Posterior vena cava (tissue), 2 donors: ENCODE data around the gene XPO1. TPM values are rescaled to one million over a fixed set of nuclear protein-coding genes. Genes with fewer than 3 reads are reported as not detected.
"Not testable (repeated sequence)": the region's sequence is repeated elsewhere in the genome, so short reads cannot be mapped to it uniquely, and the experiment has no call there.

Source experiments
- DNase-seq: peaks from one replicate; pipeline ENCODE4 v3.0.0-alpha.2; 2020; ENCODE audit warnings: low spot score
- intact Hi-C, 2 donors: fragments of 100-400 bp; cut with DNase I; formaldehyde crosslinking; loops; one replicate each; pipeline versions ENCODE4 v1.14.1 to v1.14.2; 2022 to 2023
- total RNA-seq, 2 donors: library from RNA; stranded (reverse); fragmentation: NEBNext Ultra II Directional; extraction: Animal tissue kit (Norgen Biotek cat#: 25700); gene quantifications; one replicate each; pipeline ENCODE4 v1.2.1, GENCODE V29; 2021
- donor health status: DM: yes; HTN: yes; CAD: no.
- donor health status: DM: yes; HTN: yes; CAD: no.

Gene XPO1
- total RNA-seq, 2 donors from 2014 or later, result 78.4 to 136 TPM

DNA sequence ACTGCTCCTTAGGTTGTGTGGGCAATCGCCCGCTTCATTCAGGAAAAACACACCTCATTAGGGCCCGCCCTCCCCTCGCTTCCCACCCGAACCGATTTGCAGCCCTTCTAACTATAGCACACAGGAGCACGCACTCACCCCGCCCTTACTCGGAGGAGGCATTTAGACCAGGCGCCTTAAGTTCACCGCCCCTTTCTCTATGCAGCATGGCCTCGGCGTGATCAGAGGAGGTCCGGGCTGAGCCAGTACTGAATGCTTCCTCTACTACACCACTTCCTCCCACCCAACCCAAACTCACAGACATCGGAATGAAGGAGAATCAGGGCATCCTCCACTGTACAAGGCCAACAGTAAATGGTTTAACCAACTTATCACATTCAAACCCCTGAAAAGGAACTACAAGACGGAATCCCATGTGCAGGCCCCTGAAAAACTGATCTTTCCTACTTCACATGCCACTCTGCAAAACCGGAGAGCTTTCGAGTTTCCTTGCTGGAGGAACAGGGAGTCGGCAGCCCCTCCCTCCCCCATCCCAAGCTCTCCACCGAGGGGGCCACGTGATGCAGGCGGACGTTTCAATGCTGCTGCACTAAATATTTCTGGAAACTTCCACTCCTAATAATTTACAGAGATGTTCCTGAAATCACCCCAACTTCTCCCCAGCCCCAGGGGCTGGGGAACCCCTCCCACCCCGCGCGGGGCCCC, 1.4 kb downstream of the XPO1 start:
- intact Hi-C loops, result loop anchor here in 1 of 2 donors (10.0 kb wide), 1 partner anchor 228 kb away; no protein-coding TSS in a partner anchor
- DNase-seq, result peak; percentile 93

DNA sequence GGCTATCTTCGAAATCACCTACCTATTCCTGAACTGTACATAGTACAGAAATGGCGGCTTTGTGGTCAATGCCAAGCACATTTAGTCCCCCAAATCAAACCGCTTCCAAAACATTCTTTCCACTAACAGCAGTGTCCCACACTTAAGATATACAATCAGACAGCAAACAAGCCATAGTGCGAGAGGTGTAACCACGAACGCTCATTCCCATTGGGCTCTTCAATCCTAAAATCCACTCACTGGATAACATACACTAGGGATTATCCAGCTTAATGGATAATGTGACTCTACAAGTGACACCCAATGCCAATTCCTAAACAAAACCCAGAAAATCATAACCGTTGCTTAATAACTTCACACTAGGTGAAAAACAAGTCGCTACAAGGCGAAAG, 2.0 kb downstream of the XPO1 start:
- DNase-seq, result no peak
- intact Hi-C loops, result loop anchor here in 1 of 2 donors (10.0 kb wide), 1 partner anchor 229 kb away; no protein-coding TSS in a partner anchor

DNA sequence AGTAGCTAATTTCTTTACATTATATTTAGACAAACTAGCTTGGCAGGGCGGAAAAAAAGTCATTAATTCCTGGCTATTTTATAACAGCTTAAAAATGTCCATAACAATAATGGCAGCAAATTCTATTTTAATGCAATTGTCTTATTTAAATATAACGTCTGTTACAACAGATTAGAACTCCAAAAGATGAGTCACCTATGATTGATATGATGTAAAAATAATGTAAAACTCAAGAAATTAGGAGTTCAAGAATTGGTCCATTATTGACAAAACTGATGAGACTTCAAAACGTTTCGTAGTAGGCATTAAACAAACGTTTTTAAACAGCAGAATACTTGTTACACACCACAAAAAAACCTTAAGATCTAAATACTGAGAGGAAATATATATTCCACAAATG, 2.7 kb downstream of the XPO1 start:
- DNase-seq, result no peak
- intact Hi-C loops, result loop anchor here in 1 of 2 donors (10.0 kb wide), 1 partner anchor 229 kb away; no protein-coding TSS in a partner anchor

DNA sequence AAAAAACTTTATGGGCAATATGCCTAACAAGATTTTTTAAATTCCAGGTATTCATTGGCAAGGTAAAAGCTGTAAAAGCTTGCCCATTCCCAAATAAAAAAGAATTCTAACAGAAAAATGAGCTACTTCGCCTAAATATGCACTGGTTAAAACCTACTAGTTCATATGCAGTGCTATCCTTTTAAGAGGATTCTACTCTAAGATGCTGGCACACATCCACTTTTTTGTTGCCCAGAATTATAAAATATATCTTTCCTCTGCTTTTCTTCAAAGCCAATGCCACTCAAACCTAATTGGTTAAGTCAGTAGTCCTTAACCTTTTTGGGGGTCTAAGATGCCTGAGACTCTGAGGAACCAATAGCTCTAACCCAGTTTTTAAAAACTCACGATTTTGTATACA, 3.2 kb downstream of the XPO1 start:
- no peak for DNase-seq
- intact Hi-C loops, result loop anchor here in 1 of 2 donors (10.0 kb wide), 1 partner anchor 230 kb away; no protein-coding TSS in a partner anchor

DNA sequence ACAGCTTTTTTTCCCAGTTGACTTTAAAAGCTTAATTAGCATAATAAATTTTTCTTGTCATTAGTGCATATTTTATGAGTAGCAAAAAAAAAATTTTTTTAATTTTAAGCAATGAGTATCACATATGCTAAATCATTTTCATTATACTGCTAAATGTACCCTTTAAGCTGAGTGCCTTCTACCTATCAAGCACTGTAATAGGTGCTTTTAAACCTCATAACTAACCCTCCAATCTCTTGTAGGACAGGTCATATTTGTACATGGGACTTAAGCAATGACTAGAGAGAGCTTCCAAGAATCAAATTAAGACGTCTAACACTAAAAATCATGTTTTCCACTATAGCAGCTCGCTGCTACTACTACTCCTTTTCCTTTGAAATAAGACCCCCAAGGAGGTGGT, 7.4 kb downstream of the XPO1 start:
- no peak for DNase-seq
- intact Hi-C loops, result loop anchor here in 1 of 2 donors (10.0 kb wide), 1 partner anchor 234 kb away; no protein-coding TSS in a partner anchor

DNA sequence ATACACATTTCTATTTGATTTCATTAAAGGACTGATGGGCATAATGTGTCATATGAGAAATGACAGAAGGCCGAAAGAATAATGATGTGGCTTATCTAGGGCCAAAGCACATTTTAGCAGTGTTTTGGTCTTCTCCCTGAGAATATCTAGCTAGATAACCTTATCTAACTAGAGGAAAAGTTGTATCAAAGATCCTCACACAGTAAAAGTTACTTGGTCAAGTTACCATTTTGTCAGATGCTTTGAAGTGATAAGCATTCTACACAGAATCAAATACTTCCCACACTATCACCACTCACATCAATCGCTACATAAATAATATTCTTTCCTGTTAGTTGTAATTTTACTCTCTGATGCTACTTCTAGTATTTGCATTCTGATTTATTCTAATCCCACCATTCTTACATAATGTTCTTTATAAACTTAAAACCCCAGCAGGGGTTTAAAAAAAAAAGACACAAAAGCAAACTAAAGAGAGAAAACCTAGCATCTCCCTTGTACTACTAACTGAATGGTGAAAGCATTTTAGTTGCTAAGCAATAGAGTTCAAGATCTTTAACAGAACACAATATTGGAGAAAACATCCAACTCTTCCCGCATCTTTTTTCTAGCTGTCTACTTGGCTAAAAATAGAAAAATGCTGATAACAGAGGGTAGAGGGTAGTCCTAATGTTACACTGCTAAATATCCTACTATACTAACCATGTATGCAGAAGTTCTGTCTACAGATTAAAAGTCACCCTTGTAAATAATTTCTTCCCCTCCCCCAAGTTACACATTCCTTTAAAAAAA, 8.0 kb downstream of the XPO1 start:
- no peak for DNase-seq
- intact Hi-C loops, result loop anchor here in 1 of 2 donors (10.0 kb wide), 1 partner anchor 235 kb away; no protein-coding TSS in a partner anchor

DNA sequence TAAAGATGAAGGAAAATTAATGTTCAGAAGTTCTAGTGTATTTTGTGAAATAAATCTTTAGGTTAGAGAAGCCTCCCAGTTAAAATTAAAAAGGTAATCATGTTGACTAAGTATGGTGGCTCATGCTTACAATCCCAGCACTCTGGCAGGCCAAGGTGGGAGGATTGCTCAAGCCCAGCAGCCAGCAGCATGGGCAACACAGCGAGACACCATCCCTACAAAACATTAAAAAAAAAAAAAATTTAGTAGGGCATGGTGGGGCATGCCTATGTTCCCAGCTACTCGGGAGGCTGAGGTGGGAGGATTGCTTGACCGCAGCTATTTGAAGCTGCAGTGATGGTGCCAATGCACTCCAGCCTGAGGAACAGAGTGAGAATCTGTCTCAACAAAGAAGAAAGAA, 17.9 kb downstream of the XPO1 start:
- intact Hi-C loops, result no loop called here
- DNase-seq, result no peak

DNA sequence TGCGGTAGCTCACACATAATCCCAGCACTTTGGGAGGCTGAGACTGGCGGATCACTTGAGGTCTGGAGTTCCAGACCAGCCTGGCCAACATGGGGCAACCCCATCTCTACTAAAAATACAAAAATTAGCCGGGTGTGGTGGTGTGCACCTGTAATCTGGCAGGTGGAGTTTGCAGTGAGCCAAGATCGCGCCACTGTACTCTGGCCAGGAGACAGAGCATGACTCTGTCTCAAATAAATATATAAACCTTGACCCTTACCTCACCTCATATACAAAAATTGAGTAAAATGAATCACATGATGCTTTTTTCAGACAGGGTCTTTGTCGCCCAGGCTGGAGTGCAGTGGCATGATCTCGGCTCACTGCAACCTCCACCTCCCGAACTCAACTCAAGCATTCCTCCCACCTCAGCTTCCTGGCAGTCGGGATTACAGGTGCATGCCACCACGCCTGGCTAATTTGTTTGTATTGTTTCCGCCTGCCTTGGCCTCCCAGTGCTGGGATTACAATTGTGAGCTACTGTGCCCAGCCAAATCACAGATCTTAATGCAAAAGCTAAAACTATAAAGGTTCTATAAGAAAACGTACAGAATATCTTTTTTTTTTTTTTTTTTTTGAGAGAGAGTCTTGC, 25.3 kb downstream of the XPO1 start:
- intact Hi-C loops, result no loop called here
- DNase-seq, result no peak

DNA sequence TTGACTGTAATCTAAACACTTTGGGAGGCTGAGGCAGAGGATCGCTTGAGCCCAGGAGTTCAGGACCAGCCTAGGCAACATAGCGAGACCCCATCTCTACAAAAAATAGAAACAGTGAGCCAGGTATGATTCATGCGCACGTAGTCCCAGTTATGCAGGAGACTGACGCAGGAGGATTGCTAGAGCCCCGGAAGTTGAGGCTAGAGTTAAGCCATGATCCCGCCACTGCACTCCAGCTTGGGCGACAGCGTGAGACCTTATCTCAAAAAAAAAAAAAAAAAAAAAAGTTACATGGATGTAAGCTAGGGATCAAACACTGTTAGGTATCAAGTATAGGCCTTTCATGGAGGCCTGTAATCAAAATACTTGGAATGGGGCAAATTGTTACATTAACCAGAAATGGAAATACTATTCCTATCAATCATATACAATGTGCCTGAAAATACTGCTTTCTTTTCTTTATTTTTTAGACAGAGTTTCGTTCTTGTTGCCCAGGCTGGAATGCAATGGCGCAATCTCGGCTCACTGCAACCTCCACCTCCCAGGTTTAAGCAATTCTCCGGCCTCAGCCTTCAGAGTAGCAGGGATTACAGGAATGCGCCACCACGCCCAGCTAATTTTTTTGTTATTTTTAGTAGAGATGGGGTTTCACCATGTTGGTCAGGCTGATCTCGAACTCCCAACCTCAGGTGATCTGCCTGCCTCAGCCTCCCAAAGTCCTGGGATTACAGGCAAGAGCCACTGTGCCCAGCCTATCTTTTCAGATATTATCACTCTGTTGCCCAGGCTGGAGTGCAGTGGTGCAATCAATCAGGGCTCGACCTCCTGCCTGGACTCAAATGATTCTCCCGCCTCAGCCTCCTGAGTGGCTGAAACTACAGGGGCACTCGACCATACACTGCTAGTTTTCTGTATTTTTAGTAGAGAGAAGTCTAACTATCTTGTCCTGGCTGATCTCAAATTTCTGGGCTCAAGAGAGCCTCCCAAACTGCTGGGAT, 27.2 kb downstream of the XPO1 start:
- intact Hi-C loops, result no loop called here
- DNase-seq, result no peak

DNA sequence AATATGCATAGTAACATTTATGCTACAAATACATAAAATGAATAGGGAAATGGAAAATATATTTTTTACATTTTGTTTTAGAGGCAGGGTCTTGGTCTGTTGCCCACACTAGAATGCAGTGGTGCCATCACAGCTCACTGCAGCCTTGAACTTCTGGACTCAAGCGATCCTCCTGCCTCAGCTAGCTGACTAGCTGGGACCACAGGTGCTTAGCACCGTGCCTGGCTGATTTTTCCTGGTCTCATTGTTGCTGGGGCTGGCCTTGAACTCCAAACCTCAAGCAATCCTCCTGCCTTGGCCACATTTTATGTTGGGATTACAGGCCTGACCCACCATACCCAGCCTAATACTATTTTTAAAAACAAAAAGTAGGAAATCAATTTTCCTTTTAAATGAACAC, 33.2 kb downstream of the XPO1 start:
- DNase-seq, result no peak

DNA sequence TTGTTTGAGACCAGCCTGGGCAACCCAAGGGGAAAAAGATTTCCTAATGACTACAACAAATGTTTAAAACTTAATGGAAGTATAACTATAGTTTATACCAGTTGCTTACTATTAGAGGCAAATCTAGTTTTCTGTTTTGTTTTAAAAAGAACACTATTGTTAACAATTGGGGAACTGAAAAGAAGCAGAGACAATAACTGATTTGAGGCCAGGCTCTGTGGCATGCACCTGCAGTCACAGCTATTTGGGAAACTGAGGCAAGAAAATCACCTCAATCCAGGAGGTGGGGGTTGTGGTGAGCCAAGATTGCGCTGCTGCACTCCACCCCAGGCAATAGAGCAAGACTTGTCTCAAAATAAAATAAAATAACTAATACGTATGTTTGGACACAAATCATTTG, 39.1 kb downstream of the XPO1 start:
- intact Hi-C loops, result no loop called here

More for the DNA sequence above, 33.2 kb downstream of the XPO1 start:
- intact Hi-C loops, result no loop called here

DNA sequence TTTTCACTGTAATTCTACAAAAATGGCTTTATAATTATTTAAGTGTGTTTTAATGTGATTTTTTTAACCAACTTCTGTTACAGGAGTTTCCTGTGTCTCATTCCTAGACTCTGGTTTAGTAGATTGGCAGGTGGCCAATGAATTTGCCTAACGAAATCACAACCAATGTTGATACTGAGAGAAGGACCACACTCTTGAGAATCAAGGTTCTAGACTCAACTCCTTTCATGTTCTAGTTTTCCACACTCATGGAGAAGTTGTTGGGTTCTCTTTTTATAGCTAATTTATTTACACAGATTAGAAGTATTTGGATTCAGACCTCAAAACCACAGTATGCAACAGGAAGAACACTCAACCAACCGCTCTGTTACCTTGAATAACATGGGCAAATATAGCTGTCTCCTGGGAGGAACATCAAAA, 44.6 kb downstream of the XPO1 start:
- DNase-seq, result no peak

More for the DNA sequence above, 39.1 kb downstream of the XPO1 start:
- no peak for DNase-seq

DNA sequence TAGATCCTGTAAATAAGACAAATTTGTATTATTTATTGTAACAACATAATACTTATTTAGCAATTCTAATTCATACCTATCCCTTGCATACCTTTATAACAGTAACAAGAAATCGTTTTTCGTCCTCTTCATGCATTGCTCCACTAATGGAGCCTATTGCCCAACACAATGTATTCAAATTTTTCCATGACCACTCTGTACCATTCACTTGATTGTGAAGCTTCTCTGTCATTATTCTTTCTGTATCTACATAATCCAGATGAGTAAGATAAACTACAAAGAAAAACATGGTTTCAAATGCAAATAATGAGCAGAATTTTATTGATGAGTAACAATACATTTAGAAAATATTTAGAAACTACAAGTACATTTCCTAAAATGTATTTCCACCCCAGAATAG, 45.7 kb downstream of the XPO1 start:
- intact Hi-C loops, result no loop called here
- no peak for DNase-seq

More for the DNA sequence above, 44.6 kb downstream of the XPO1 start:
- intact Hi-C loops, result no loop called here

DNA sequence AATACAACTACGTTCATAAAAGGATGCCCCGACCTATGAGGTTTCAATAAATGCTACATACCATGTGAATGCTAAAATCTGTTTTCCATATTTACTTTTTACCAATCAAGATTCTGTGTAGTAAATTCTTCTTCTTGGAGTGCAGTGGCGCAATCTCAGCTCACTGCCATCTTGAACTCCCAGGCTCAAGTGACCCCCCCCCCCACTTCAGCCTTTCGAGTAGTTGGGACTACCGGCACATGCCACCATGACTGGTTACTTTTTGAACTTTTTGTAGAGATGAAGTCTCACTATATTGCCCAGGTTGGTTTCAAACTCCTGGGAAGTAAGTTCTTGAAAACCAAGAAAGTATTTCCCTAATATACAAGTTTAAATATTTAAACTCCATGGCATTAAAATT, 52.9 kb downstream of the XPO1 start:
- intact Hi-C loops, result no loop called here
- DNase-seq, result no peak

DNA sequence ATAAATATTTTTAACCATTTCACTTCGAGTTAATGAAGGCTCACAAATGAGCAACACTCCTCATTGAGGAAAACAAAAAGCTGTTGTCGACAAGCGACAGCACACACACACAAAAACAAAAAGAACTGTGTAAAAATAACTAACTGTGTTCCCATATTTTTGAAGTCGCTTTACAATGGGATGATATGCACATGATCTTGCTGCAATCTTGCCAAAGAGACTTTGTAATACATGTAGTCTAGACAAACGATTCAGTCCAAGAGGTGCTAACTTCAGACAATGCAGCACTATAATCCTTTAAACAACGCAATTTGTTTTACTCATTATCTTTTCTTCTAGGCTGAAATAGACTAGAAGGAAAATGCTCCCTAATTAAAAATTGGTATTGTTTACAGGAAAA, 60.1 kb downstream of the XPO1 start:
- no peak for DNase-seq
- intact Hi-C loops, result loop anchor here in 1 of 2 donors (10.0 kb wide), 1 partner anchor 293 kb away; no protein-coding TSS in a partner anchor

DNA sequence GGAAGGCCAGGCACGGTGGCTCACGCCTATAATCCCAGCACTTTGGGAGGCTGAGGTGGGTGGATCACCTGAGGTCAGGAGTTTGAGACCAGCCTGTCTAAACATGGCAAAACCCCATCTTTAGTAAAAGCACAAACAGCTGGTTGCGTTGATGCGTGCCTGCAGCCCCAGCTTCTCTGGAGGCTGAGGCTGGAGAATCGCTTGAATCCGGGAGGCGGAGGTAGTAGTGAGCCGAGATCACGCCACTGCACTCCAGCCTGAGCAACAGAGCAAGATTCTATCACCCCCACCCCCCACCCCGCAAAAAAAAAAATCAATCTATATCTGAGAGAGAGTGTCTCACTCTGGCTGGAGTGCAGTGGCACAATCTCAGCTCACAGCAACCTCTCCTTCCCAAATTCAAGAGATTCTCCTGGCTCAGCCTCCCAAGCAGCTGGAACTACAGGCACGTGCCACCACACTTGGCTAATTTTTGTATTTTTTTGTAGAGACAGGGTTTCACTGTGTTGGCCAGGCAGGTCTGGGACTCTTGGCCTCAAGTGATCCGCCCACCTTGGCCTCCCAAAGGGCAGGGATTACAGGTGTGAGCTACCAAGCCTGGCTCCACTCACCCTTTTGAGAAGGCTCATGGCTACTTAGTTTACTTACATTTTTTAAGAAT, 61.1 kb downstream of the XPO1 start:
- not testable (repeated sequence) for DNase-seq
- intact Hi-C loops, result loop anchor here in 1 of 2 donors (10.0 kb wide), 1 partner anchor 292 kb away; no protein-coding TSS in a partner anchor

DNA sequence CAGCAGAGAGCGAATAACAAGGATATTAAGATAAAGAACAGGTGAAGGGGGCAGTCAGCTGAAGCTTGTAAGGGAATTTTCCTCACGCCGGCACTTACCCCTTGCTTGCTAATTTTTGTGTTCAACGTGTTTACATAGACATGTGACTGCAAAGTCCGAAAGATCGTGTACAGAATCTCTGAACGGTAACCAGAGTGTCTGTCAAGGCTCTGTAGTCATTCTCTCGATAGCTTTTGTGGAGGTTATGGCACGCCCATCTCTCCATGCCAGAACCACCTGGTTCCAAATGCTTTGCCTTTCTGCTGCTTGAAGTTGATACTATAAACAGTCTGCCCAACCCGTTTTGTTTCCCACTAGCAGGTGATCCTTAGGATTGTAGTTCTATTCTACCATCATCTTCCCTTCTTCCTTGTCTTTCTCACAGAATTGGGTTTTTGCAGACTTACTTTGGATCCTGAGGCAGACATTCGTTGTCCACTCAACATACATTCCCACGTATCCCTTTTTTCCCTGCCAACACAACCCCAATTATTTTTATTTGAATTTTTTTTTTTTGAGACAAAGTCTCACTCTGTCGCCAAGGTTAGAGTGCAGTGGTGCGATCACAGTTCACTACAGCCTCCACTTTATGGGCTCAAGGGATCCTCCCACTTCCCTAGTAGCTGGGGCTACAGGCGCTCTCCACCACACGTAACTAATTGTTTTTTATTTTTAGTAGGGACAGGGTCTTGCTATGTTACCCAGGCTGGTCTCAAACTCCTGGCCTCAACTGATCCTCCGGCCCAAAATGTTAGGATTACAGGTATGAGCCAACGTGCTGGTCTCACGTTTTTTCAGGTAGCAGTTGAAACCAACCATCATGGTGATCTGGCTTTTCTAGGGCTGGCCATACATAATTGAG, 66.0 kb downstream of the XPO1 start:
- intact Hi-C loops, result loop anchor here in 1 of 2 donors (10.0 kb wide), 1 partner anchor 287 kb away; no protein-coding TSS in a partner anchor

More for the DNA sequence above, 66.0 kb downstream of the XPO1 start:
- no peak for DNase-seq
